ENCODE data around the gene FOXP4. TPM values are rescaled to one million over a fixed set of nuclear protein-coding genes. Genes with fewer than 3 reads are reported as not detected.

Gene FOXP4
- polyA plus RNA-seq, 4 donors, result 13.8 to 150 (median 16.4) TPM

- Histone ChIP-seq H3K36me3 (ENCODE audit: control insufficient read depth in 3 of 3, insufficient read depth in 2 of 3, low read depth in 1 of 3, low read length in 3 of 3) (peaks cover 0 to 78% (median 1%) of the 10 kb centered on the region in 3 donors), H3K27me3 (ENCODE audit: control insufficient read depth in 3 of 3, insufficient read depth in 3 of 3, low read length in 3 of 3) (no peaks in the 10 kb centered on the region), H3K4me1 (ENCODE audit: control insufficient read depth in 3 of 3, insufficient read depth in 2 of 3, low read depth in 1 of 3, low read length in 2 of 3) (peaks cover 0 to 65% (median 3%) of the 10 kb centered on the region in 3 donors), H3K9me3 (ENCODE audit: control insufficient read depth in 2 of 2, insufficient read depth in 1 of 2, low read depth in 1 of 2, low read length in 1 of 2) (no peaks in the 10 kb centered on the region), H3K27ac (ENCODE audit: low read depth in 1 of 3, low read length in 2 of 3) (peak overlapping the region in 1 of 3 donors; percentile 55), H3K4me3 (ENCODE audit: low read depth in 1 of 3, low read length in 3 of 3) (no peak overlapping the region)
- DNase-seq, result no peak
- FAIRE-seq, result no peak
- WGBS, 3 donors, result 58 to 77% (median 64%) methylated on average over 3 of the region's 3 CpGs
Measured at GRCh38 chr6:41561416-41561815, 15.2 kb downstream of the FOXP4 start.

- Histone ChIP-seq H3K36me3 (ENCODE audit: control insufficient read depth in 3 of 3, insufficient read depth in 2 of 3, low read depth in 1 of 3, low read length in 3 of 3) (peaks cover 0 to 82% (median 6%) of the 10 kb centered on the region in 3 donors), H3K4me1 (ENCODE audit: control insufficient read depth in 3 of 3, insufficient read depth in 2 of 3, low read depth in 1 of 3, low read length in 2 of 3) (peaks cover 0 to 65% (median 3%) of the 10 kb centered on the region in 3 donors)
- FAIRE-seq, result no peak
Measured at GRCh38 chr6:41561931-41562911, 16.0 kb downstream of the FOXP4 start.

GRCh38 chr6:41563060-41563776, 17.0 kb downstream of the FOXP4 start:
- WGBS, 3 donors, result 65 to 72% (median 67%) methylated on average over 8 of the region's 8 CpGs

More at GRCh38 chr6:41561931-41562911, 16.0 kb downstream of the FOXP4 start:
- peak in 1 of 2 donors; percentile 44 for DNase-seq
- Histone ChIP-seq H3K4me3 (ENCODE audit: low read depth in 1 of 3, low read length in 3 of 3) (no peak overlapping the region), H3K27me3 (ENCODE audit: control insufficient read depth in 3 of 3, insufficient read depth in 3 of 3, low read length in 3 of 3) (no peaks in the 10 kb centered on the region), H3K27ac (ENCODE audit: low read depth in 1 of 3, low read length in 2 of 3) (peak overlapping the region in 1 of 3 donors; percentile 55), H3K9me3 (ENCODE audit: control insufficient read depth in 2 of 2, insufficient read depth in 1 of 2, low read depth in 1 of 2, low read length in 1 of 2) (no peaks in the 10 kb centered on the region)
- WGBS, 3 donors, result 75 to 80% (median 76%) methylated on average over 10 of the region's 10 CpGs

GRCh38 chr6:41564448-41565142, 18.4 kb downstream of the FOXP4 start:
- DNase-seq, result no peak
- WGBS, 3 donors, result 94 to 97% (median 96%) methylated on average over 5 of the region's 5 CpGs
- no peak for FAIRE-seq
- no peak overlapping the region for H3K4me3 ChIP-seq (ENCODE audit: low read depth in 1 of 3, low read length in 3 of 3)
- H3K9me3 ChIP-seq (ENCODE audit: control insufficient read depth in 2 of 2, insufficient read depth in 1 of 2, low read depth in 1 of 2, low read length in 1 of 2), result no peaks in the 10 kb centered on the region
- H3K27me3 ChIP-seq (ENCODE audit: control insufficient read depth in 3 of 3, insufficient read depth in 3 of 3, low read length in 3 of 3), result no peaks in the 10 kb centered on the region
- no peak overlapping the region for H3K27ac ChIP-seq (ENCODE audit: low read depth in 1 of 3, low read length in 2 of 3)
- H3K36me3 ChIP-seq (ENCODE audit: control insufficient read depth in 3 of 3, insufficient read depth in 2 of 3, low read depth in 1 of 3, low read length in 3 of 3), result peaks cover 0 to 89% (median 8%) of the 10 kb centered on the region in 3 donors
- H3K4me1 ChIP-seq (ENCODE audit: control insufficient read depth in 3 of 3, insufficient read depth in 2 of 3, low read depth in 1 of 3, low read length in 2 of 3), result peaks cover 0 to 57% (median 0%) of the 10 kb centered on the region in 3 donors

More at GRCh38 chr6:41563060-41563776, 17.0 kb downstream of the FOXP4 start:
- Histone ChIP-seq H3K27ac (ENCODE audit: low read depth in 1 of 3, low read length in 2 of 3) (no peak overlapping the region), H3K27me3 (ENCODE audit: control insufficient read depth in 3 of 3, insufficient read depth in 3 of 3, low read length in 3 of 3) (no peaks in the 10 kb centered on the region), H3K36me3 (ENCODE audit: control insufficient read depth in 3 of 3, insufficient read depth in 2 of 3, low read depth in 1 of 3, low read length in 3 of 3) (peaks cover 0 to 84% (median 8%) of the 10 kb centered on the region in 3 donors), H3K4me3 (ENCODE audit: low read depth in 1 of 3, low read length in 3 of 3) (no peak overlapping the region), H3K9me3 (ENCODE audit: control insufficient read depth in 2 of 2, insufficient read depth in 1 of 2, low read depth in 1 of 2, low read length in 1 of 2) (no peaks in the 10 kb centered on the region), H3K4me1 (ENCODE audit: control insufficient read depth in 3 of 3, insufficient read depth in 2 of 3, low read depth in 1 of 3, low read length in 2 of 3) (peaks cover 0 to 57% (median 0%) of the 10 kb centered on the region in 3 donors)
- DNase-seq, result no peak
- no peak for FAIRE-seq

- H3K36me3 ChIP-seq (ENCODE audit: control insufficient read depth in 3 of 3, insufficient read depth in 2 of 3, low read depth in 1 of 3, low read length in 3 of 3), result peaks cover 0 to 91% (median 8%) of the 10 kb centered on the region in 3 donors
- no peak overlapping the region for H3K4me3 ChIP-seq (ENCODE audit: low read depth in 1 of 3, low read length in 3 of 3)
- DNase-seq (no peak), FAIRE-seq (no peak)
- H3K27ac ChIP-seq (ENCODE audit: low read depth in 1 of 3, low read length in 2 of 3), result no peak overlapping the region
- H3K4me1 ChIP-seq (ENCODE audit: control insufficient read depth in 3 of 3, insufficient read depth in 2 of 3, low read depth in 1 of 3, low read length in 2 of 3), result peaks cover 0 to 54% (median 0%) of the 10 kb centered on the region in 3 donors
- no peaks in the 10 kb centered on the region for H3K9me3 ChIP-seq (ENCODE audit: control insufficient read depth in 2 of 2, insufficient read depth in 1 of 2, low read depth in 1 of 2, low read length in 1 of 2)
- 96 to 97% (median 97%) methylated on average over 13 of the region's 13 CpGs for WGBS, 3 donors
- H3K27me3 ChIP-seq (ENCODE audit: control insufficient read depth in 3 of 3, insufficient read depth in 3 of 3, low read length in 3 of 3), result no peaks in the 10 kb centered on the region
Measured at GRCh38 chr6:41565701-41566100, 19.5 kb downstream of the FOXP4 start.

- H3K27ac ChIP-seq (ENCODE audit: low read depth in 1 of 3, low read length in 2 of 3), result no peak overlapping the region
- 99 to 100% (median 100%) methylated on average over 1 of the region's 1 CpG for WGBS, 3 donors
Measured at GRCh38 chr6:41566961-41567360, 20.8 kb downstream of the FOXP4 start.

GRCh38 chr6:41567684-41568083, 21.5 kb downstream of the FOXP4 start:
- Histone ChIP-seq H3K9me3 (ENCODE audit: control insufficient read depth in 2 of 2, insufficient read depth in 1 of 2, low read depth in 1 of 2, low read length in 1 of 2) (no peaks in the 10 kb centered on the region), H3K27ac (ENCODE audit: low read depth in 1 of 3, low read length in 2 of 3) (no peak overlapping the region), H3K4me3 (ENCODE audit: low read depth in 1 of 3, low read length in 3 of 3) (no peak overlapping the region), H3K27me3 (ENCODE audit: control insufficient read depth in 3 of 3, insufficient read depth in 3 of 3, low read length in 3 of 3) (no peaks in the 10 kb centered on the region), H3K36me3 (ENCODE audit: control insufficient read depth in 3 of 3, insufficient read depth in 2 of 3, low read depth in 1 of 3, low read length in 3 of 3) (peaks cover 0 to 92% (median 9%) of the 10 kb centered on the region in 3 donors), H3K4me1 (ENCODE audit: control insufficient read depth in 3 of 3, insufficient read depth in 2 of 3, low read depth in 1 of 3, low read length in 2 of 3) (peaks cover 0 to 34% (median 0%) of the 10 kb centered on the region in 3 donors)
- DNase-seq, result no peak
- 83 to 96% (median 92%) methylated on average over 1 of the region's 1 CpG for WGBS, 3 donors
- no peak for FAIRE-seq

More at GRCh38 chr6:41566961-41567360, 20.8 kb downstream of the FOXP4 start:
- FAIRE-seq (no peak), DNase-seq (no peak)
- Histone ChIP-seq H3K4me1 (ENCODE audit: control insufficient read depth in 3 of 3, insufficient read depth in 2 of 3, low read depth in 1 of 3, low read length in 2 of 3) (peaks cover 0 to 41% (median 0%) of the 10 kb centered on the region in 3 donors), H3K27me3 (ENCODE audit: control insufficient read depth in 3 of 3, insufficient read depth in 3 of 3, low read length in 3 of 3) (no peaks in the 10 kb centered on the region), H3K36me3 (ENCODE audit: control insufficient read depth in 3 of 3, insufficient read depth in 2 of 3, low read depth in 1 of 3, low read length in 3 of 3) (peaks cover 0 to 89% (median 9%) of the 10 kb centered on the region in 3 donors), H3K4me3 (ENCODE audit: low read depth in 1 of 3, low read length in 3 of 3) (no peak overlapping the region), H3K9me3 (ENCODE audit: control insufficient read depth in 2 of 2, insufficient read depth in 1 of 2, low read depth in 1 of 2, low read length in 1 of 2) (no peaks in the 10 kb centered on the region)
